Measurements from ENCODE around the gene RNF13.

- TF ChIP-seq POLR2AphosphoS5 (IDR thresholded peaks at IDR 0.05), result no peak
- no peak for TF ChIP-seq CTCF (IDR thresholded peaks at IDR 0.05)
Measured at GRCh38 chr3:149941186-149941585, 128.2 kb downstream of the RNF13 start.

Data from prostate gland (tissue), 2 donors.